ENCODE measurements around the gene CD200R1.

DNA sequence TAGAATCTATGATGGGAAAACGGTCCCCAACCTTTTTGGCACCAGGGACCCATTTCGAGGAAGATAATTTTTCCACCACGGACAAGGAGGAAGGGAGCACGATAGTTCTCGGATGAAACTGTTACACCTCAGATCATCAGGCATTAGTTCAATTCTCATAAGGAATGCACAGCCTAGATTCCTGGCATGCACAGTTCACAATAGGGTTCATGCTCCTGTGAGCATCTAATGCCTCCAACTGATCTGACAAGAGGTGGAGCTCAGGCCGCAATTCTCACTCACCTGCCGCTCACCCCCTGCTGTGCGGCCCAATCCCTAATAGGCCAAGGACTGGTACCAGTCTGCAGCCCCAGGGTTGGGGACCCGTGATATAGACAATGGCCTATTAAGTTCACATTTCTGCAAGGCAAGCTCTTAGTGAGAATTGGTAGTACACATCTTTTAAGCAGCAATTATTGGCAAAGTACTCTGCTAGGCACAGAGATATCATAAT lies 26.5 kb downstream of the CD200R1 start:
- TF ChIP-seq, protein P1, sequence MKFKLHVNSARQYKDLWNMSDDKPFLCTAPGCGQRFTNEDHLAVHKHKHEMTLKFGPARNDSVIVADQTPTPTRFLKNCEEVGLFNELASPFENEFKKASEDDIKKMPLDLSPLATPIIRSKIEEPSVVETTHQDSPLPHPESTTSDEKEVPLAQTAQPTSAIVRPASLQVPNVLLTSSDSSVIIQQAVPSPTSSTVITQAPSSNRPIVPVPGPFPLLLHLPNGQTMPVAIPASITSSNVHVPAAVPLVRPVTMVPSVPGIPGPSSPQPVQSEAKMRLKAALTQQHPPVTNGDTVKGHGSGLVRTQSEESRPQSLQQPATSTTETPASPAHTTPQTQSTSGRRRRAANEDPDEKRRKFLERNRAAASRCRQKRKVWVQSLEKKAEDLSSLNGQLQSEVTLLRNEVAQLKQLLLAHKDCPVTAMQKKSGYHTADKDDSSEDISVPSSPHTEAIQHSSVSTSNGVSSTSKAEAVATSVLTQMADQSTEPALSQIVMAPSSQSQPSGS (tag by site-specific recombination; IDR thresholded peaks at IDR 0.05; ENCODE audit: low read depth): no peak
- TF ChIP-seq, protein P2, sequence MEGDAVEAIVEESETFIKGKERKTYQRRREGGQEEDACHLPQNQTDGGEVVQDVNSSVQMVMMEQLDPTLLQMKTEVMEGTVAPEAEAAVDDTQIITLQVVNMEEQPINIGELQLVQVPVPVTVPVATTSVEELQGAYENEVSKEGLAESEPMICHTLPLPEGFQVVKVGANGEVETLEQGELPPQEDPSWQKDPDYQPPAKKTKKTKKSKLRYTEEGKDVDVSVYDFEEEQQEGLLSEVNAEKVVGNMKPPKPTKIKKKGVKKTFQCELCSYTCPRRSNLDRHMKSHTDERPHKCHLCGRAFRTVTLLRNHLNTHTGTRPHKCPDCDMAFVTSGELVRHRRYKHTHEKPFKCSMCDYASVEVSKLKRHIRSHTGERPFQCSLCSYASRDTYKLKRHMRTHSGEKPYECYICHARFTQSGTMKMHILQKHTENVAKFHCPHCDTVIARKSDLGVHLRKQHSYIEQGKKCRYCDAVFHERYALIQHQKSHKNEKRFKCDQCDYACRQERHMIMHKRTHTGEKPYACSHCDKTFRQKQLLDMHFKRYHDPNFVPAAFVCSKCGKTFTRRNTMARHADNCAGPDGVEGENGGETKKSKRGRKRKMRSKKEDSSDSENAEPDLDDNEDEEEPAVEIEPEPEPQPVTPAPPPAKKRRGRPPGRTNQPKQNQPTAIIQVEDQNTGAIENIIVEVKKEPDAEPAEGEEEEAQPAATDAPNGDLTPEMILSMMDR (tag by site-specific recombination; IDR thresholded peaks at IDR 0.05): no peak
- no peak for TF ChIP-seq GFI1B (tag by site-specific recombination; IDR thresholded peaks at IDR 0.05)
- no peak for TF ChIP-seq ZNF274 (IDR thresholded peaks at IDR 0.05; ENCODE audit: low read length)
- no peak for TF ChIP-seq ZNF274 (tag by site-specific recombination; IDR thresholded peaks at IDR 0.05; ENCODE audit: borderline replicate concordance)
- no peak for TF ChIP-seq TCF7L2 (IDR thresholded peaks at IDR 0.05; ENCODE audit: borderline replicate concordance, low read depth, low read length)
- TF ChIP-seq ZNF626 (tag by site-specific recombination; IDR thresholded peaks at IDR 0.05): no peak
- TF ChIP-seq ZIC2 (tag by site-specific recombination; IDR thresholded peaks at IDR 0.05): no peak
- TF ChIP-seq ZNF596 (tag by site-specific recombination; IDR thresholded peaks at IDR 0.05): no peak
- no peak for TF ChIP-seq ZNF341 (tag by site-specific recombination; IDR thresholded peaks at IDR 0.05; ENCODE audit: low read depth)
- TF ChIP-seq, protein P3, sequence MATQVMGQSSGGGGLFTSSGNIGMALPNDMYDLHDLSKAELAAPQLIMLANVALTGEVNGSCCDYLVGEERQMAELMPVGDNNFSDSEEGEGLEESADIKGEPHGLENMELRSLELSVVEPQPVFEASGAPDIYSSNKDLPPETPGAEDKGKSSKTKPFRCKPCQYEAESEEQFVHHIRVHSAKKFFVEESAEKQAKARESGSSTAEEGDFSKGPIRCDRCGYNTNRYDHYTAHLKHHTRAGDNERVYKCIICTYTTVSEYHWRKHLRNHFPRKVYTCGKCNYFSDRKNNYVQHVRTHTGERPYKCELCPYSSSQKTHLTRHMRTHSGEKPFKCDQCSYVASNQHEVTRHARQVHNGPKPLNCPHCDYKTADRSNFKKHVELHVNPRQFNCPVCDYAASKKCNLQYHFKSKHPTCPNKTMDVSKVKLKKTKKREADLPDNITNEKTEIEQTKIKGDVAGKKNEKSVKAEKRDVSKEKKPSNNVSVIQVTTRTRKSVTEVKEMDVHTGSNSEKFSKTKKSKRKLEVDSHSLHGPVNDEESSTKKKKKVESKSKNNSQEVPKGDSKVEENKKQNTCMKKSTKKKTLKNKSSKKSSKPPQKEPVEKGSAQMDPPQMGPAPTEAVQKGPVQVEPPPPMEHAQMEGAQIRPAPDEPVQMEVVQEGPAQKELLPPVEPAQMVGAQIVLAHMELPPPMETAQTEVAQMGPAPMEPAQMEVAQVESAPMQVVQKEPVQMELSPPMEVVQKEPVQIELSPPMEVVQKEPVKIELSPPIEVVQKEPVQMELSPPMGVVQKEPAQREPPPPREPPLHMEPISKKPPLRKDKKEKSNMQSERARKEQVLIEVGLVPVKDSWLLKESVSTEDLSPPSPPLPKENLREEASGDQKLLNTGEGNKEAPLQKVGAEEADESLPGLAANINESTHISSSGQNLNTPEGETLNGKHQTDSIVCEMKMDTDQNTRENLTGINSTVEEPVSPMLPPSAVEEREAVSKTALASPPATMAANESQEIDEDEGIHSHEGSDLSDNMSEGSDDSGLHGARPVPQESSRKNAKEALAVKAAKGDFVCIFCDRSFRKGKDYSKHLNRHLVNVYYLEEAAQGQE (tag by site-specific recombination; IDR thresholded peaks at IDR 0.05): no peak
- TF ChIP-seq, protein P4, sequence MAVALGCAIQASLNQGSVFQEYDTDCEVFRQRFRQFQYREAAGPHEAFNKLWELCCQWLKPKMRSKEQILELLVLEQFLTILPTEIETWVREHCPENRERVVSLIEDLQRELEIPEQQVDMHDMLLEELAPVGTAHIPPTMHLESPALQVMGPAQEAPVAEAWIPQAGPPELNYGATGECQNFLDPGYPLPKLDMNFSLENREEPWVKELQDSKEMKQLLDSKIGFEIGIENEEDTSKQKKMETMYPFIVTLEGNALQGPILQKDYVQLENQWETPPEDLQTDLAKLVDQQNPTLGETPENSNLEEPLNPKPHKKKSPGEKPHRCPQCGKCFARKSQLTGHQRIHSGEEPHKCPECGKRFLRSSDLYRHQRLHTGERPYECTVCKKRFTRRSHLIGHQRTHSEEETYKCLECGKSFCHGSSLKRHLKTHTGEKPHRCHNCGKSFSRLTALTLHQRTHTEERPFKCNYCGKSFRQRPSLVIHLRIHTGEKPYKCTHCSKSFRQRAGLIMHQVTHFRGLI (tag by site-specific recombination; IDR thresholded peaks at IDR 0.05): no peak
- TF ChIP-seq ZFP3 (tag by site-specific recombination; IDR thresholded peaks at IDR 0.05; ENCODE audit: low read depth): no peak
